Fibroblast of lung (primary cell): ENCODE results near the gene NLGN2. TPM values are rescaled to one million over a fixed set of nuclear protein-coding genes. Genes with fewer than 3 reads are reported as not detected.
A peak's percentile ranks its signal among the peaks of the same experiment; 100 is the strongest.

Experiments
- DNase-seq, 2 donors: peaks; one replicate each; pipeline versions ENCODE4 v3.0.0 to v3.0.0-alpha.2; 2010; ENCODE audit warnings: low read depth in 2 of 2
- H2AFZ ChIP-seq: 2 replicates; pipeline ENCODE4 v1.5.1; 2012; ENCODE audit warnings: low read length, control low read depth, inconsistent platforms
- H3K27ac ChIP-seq: 2 replicates; pipeline ENCODE4 v1.5.1; 2011; ENCODE audit warnings: low read length, control low read depth; ENCODE audit not compliant: insufficient read depth
- H3K27me3 ChIP-seq: 2 replicates; pipeline ENCODE4 v1.5.1; 2011; ENCODE audit warnings: mild to moderate bottlenecking, low read length; ENCODE audit not compliant: control insufficient read depth, insufficient read depth
- H3K36me3 ChIP-seq: 2 replicates; pipeline ENCODE4 v1.5.1; 2011; ENCODE audit warnings: low read length; ENCODE audit not compliant: control insufficient read depth, insufficient read depth
- H3K4me1 ChIP-seq: 2 replicates; pipeline ENCODE4 v1.5.1; 2011; ENCODE audit warnings: low read length; ENCODE audit not compliant: control insufficient read depth, insufficient read depth; ENCODE audit errors: extremely low read depth
- H3K4me2 ChIP-seq: 2 replicates; pipeline ENCODE4 v1.5.1; 2011; ENCODE audit warnings: low read length, control low read depth; ENCODE audit not compliant: insufficient read depth; ENCODE audit errors: extremely low read depth
- H3K4me3 ChIP-seq, 4 experiments: fragments of 200-600 bp in 1 of 4; sonication (generic) in 1 of 4; replicated peaks in 1 of 4; 2 replicates each; pipeline ENCODE4 v1.5.1; 2011 to 2016; ENCODE audit warnings: low read length in 4 of 4, low read depth in 3 of 4, mild to moderate bottlenecking in 3 of 4, control low read depth in 2 of 4, inconsistent platforms in 1 of 4, mixed read lengths in 1 of 4; ENCODE audit not compliant: insufficient read depth in 1 of 4; ENCODE audit errors: control extremely low read depth in 1 of 4
- H3K79me2 ChIP-seq: 2 replicates; pipeline ENCODE4 v1.5.1; 2012; ENCODE audit warnings: mild to moderate bottlenecking, low read length, inconsistent platforms; ENCODE audit not compliant: control insufficient read depth, insufficient read depth
- H3K9ac ChIP-seq: 2 replicates; pipeline ENCODE4 v1.5.1; 2011; ENCODE audit warnings: mild to moderate bottlenecking, low read length, control low read depth; ENCODE audit not compliant: insufficient read depth
- H3K9me3 ChIP-seq: 2 replicates; pipeline ENCODE4 v1.5.1; 2012; ENCODE audit warnings: low read depth, low read length; ENCODE audit not compliant: control insufficient read depth, insufficient read depth
- H4K20me1 ChIP-seq: 2 replicates; pipeline ENCODE4 v1.5.1; 2011; ENCODE audit warnings: low read length; ENCODE audit not compliant: control insufficient read depth, insufficient read depth; ENCODE audit errors: extremely low read depth
- CTCF ChIP-seq, 2 donors: IDR thresholded peaks in 1 of 2; conservative IDR thresholded peaks in 1 of 2; 1 replicate in 1 of 2; 2 replicates in 1 of 2; pipeline ENCODE4 v1.5.1; 2011 to 2012; ENCODE audit warnings: low read length in 2 of 2, control low read depth in 1 of 2, inconsistent platforms in 1 of 2, low read depth in 1 of 2, mild to moderate bottlenecking in 1 of 2
- EZH2 ChIP-seq: IDR thresholded peaks from 2 replicates; pipeline ENCODE4 v1.5.1; 2012; ENCODE audit warnings: low read length, control low read depth, mild to moderate bottlenecking; ENCODE audit errors: missing control alignments
- polyA plus RNA-seq, 2 donors: library from polyadenylated mRNA; depleted of rRNA in 1 of 2; stranded (reverse) in 1 of 2; unstranded in 1 of 2; fragments of >200 nt; gene quantifications; 2 replicates each; pipeline ENCODE4 v1.2.1, GENCODE V29; 2011 to 2012; ENCODE audit warnings: missing spikeins in 1 of 2
- total RNA-seq: library from RNA; depleted of rRNA; stranded (reverse); fragments of >200 nt; gene quantifications from 2 replicates; pipeline ENCODE4 v1.2.1, GENCODE V29; 2014

NLGN2 gene
- total and polyA plus RNA-seq, 2 donors (not counting 1 experiment from before 2014, with no cell fraction given): 7.3 to 12.1 TPM

- Histone ChIP-seq H3K27ac (no peak overlapping the region), H3K4me1 (peaks cover 7% of the 10 kb centered on the region), H3K79me2 (no peaks in the 10 kb centered on the region), H2AFZ (no peak overlapping the region), H3K4me3 (peak overlapping the region in 1 of 4 experiments; percentile 46), H3K9me3 (no peaks in the 10 kb centered on the region), H3K9ac (no peak overlapping the region), H3K27me3 (peaks cover 28% of the 10 kb centered on the region), H3K36me3 (no peaks in the 10 kb centered on the region), H3K4me2 (peak overlapping the region; percentile 59), H4K20me1 (no peaks in the 10 kb centered on the region)
- TF ChIP-seq EZH2: no peak
- TF ChIP-seq CTCF (conservative IDR thresholded peaks at IDR 0.05 in 1 of 2, IDR thresholded peaks at IDR 0.05 in 1 of 2; ENCODE audit: low read depth in 1 of 2, low read length in 2 of 2): no peak
- peak; percentile 30 to 37 for DNase-seq
Measured at GRCh38 chr17:7380321-7380720, 27.3 kb upstream of the NLGN2 start.

- no peak for DNase-seq
- Histone ChIP-seq H3K79me2 (no peaks in the 10 kb centered on the region), H3K4me2 (peak within 1 kb of the TSS; percentile 59)
Measured at GRCh38 chr17:7380855-7381683, 26.6 kb upstream of the NLGN2 start, which contains the start of gene TNK1. TNK1 (plus strand) TSS chr17:7381089; CDS start chr17:7382927, 1,838 bp downstream.

More at GRCh38 chr17:7380855-7381683, 26.6 kb upstream of the NLGN2 start, which contains the start of gene TNK1:
- H3K36me3 ChIP-seq: no peaks in the 10 kb centered on the region
- TF ChIP-seq EZH2: peak; percentile 82
- TF ChIP-seq CTCF (conservative IDR thresholded peaks at IDR 0.05 in 1 of 2, IDR thresholded peaks at IDR 0.05 in 1 of 2; ENCODE audit: low read depth in 1 of 2, low read length in 2 of 2): no peak
- H3K27me3 ChIP-seq: peaks cover 28% of the 10 kb centered on the region
- H3K4me3 ChIP-seq: peak within 1 kb of the TSS in 1 of 4 experiments; percentile 46
- no peak within 1 kb of the TSS for H3K27ac ChIP-seq
- no peak within 1 kb of the TSS for H3K9ac ChIP-seq
- H3K9me3 ChIP-seq: no peaks in the 10 kb centered on the region
- H2AFZ ChIP-seq: no peak within 1 kb of the TSS
- H3K4me1 ChIP-seq: peaks cover 7% of the 10 kb centered on the region
- H4K20me1 ChIP-seq: no peaks in the 10 kb centered on the region
